ENCODE results near the gene HNRNPU. TPM values are rescaled to one million over a fixed set of nuclear protein-coding genes. Genes with fewer than 3 reads are reported as not detected.
A peak's percentile ranks its signal among the peaks of the same experiment; 100 is the strongest.
"Not testable (repeated sequence)": the region's sequence is repeated elsewhere in the genome, so short reads cannot be mapped to it uniquely, and the experiment has no call there.

Gene HNRNPU
- total RNA-seq, 2 donors from 2014 or later, result 304 to 406 TPM

GRCh38 chr1:244833734-244834542 is 30.4 kb downstream of the HNRNPU start:
- DNase-seq (ENCODE audit: low spot score in 2 of 2) (peak in 1 of 2 donors; percentile 30), ATAC-seq (peak; percentile 16 to 21)
- Mint-ChIP-seq H3K36me3 (peaks cover 18 to 30% of the 10 kb centered on the region in 2 donors), H3K9me3 (peaks cover 3 to 4% of the 10 kb centered on the region in 2 donors), H3K27ac (peak overlapping the region; percentile 92 to 93)

- DNase-seq (ENCODE audit: low spot score in 2 of 2); ATAC-seq; H3K9me3 Mint-ChIP-seq: not testable (repeated sequence)
- peaks cover 14 to 23% of the 10 kb centered on the region in 2 donors for H3K36me3 Mint-ChIP-seq
- H3K27ac Mint-ChIP-seq, result peak overlapping the region in 1 of 2 donors; percentile 93
Measured at GRCh38 chr1:244833260-244833659, 31.1 kb downstream of the HNRNPU start.

- Mint-ChIP-seq H3K27ac (no peak overlapping the region), H3K36me3 (no peaks in the 10 kb centered on the region), H3K9me3 (no peaks in the 10 kb centered on the region)
- ATAC-seq, result no peak
- no peak for DNase-seq (ENCODE audit: low spot score in 2 of 2)
Measured at GRCh38 chr1:244830639-244831038, 33.7 kb downstream of the HNRNPU start.

GRCh38 chr1:244826712-244827111 is 37.6 kb downstream of the HNRNPU start:
- DNase-seq (ENCODE audit: low spot score in 2 of 2) (no peak), ATAC-seq (no peak)
- Mint-ChIP-seq H3K9me3 (no peaks in the 10 kb centered on the region), H3K27ac (no peak overlapping the region), H3K36me3 (no peaks in the 10 kb centered on the region)

- Mint-ChIP-seq H3K27ac (no peak overlapping the region), H3K9me3 (no peaks in the 10 kb centered on the region), H3K36me3 (no peaks in the 10 kb centered on the region)
- ATAC-seq, result no peak
- DNase-seq (ENCODE audit: low spot score in 2 of 2), result no peak
Measured at GRCh38 chr1:244822878-244823277, 41.5 kb downstream of the HNRNPU start.

GRCh38 chr1:244821134-244821533 is 43.2 kb downstream of the HNRNPU start:
- no peaks in the 10 kb centered on the region for H3K9me3 Mint-ChIP-seq
- DNase-seq (ENCODE audit: low spot score in 2 of 2) (no peak), ATAC-seq (no peak)
- H3K36me3 Mint-ChIP-seq, result no peaks in the 10 kb centered on the region
- H3K27ac Mint-ChIP-seq, result no peak overlapping the region

- ATAC-seq (no peak), DNase-seq (ENCODE audit: low spot score in 2 of 2) (no peak)
- Mint-ChIP-seq H3K27ac (no peak overlapping the region), H3K9me3 (no peaks in the 10 kb centered on the region), H3K36me3 (no peaks in the 10 kb centered on the region)
Measured at GRCh38 chr1:244820131-244820530, 44.2 kb downstream of the HNRNPU start.

- H3K9me3 Mint-ChIP-seq, result no peaks in the 10 kb centered on the region
- ATAC-seq (no peak), DNase-seq (ENCODE audit: low spot score in 2 of 2) (no peak)
- H3K36me3 Mint-ChIP-seq, result no peaks in the 10 kb centered on the region
- no peak overlapping the region for H3K27ac Mint-ChIP-seq
Measured at GRCh38 chr1:244817415-244817894, 46.9 kb downstream of the HNRNPU start.

GRCh38 chr1:244815600-244816099 is 48.7 kb downstream of the HNRNPU start:
- Mint-ChIP-seq H3K27ac (peak overlapping the region in 1 of 2 donors; percentile 36), H3K9me3 (no peaks in the 10 kb centered on the region), H3K36me3 (no peaks in the 10 kb centered on the region)
- DNase-seq (ENCODE audit: low spot score in 2 of 2) (no peak), ATAC-seq (no peak)

GRCh38 chr1:244813327-244813726 is 51.0 kb downstream of the HNRNPU start:
- Mint-ChIP-seq H3K9me3 (no peaks in the 10 kb centered on the region), H3K36me3 (no peaks in the 10 kb centered on the region), H3K27ac (no peak overlapping the region)
- ATAC-seq (no peak), DNase-seq (ENCODE audit: low spot score in 2 of 2) (no peak)

GRCh38 chr1:244810221-244810620 is 54.1 kb downstream of the HNRNPU start:
- no peak for ATAC-seq
- no peak for DNase-seq (ENCODE audit: low spot score in 2 of 2)
- Mint-ChIP-seq H3K9me3 (no peaks in the 10 kb centered on the region), H3K27ac (no peak overlapping the region), H3K36me3 (no peaks in the 10 kb centered on the region)

- no peak for ATAC-seq
- no peak for DNase-seq (ENCODE audit: low spot score in 2 of 2)
- Mint-ChIP-seq H3K9me3 (no peaks in the 10 kb centered on the region), H3K27ac (no peak overlapping the region), H3K36me3 (no peaks in the 10 kb centered on the region)
Measured at GRCh38 chr1:244807138-244807537, 57.2 kb downstream of the HNRNPU start.

- no peak for DNase-seq (ENCODE audit: low spot score in 2 of 2)
- no peaks in the 10 kb centered on the region for H3K36me3 Mint-ChIP-seq
- no peaks in the 10 kb centered on the region for H3K9me3 Mint-ChIP-seq
- H3K27ac Mint-ChIP-seq, result no peak overlapping the region
- no peak for ATAC-seq
Measured at GRCh38 chr1:244804841-244805240, 59.5 kb downstream of the HNRNPU start.

- no peak overlapping the region for H3K27ac Mint-ChIP-seq
- DNase-seq (ENCODE audit: low spot score in 2 of 2), result no peak
- no peak for ATAC-seq
- H3K36me3 Mint-ChIP-seq, result no peaks in the 10 kb centered on the region
- no peaks in the 10 kb centered on the region for H3K9me3 Mint-ChIP-seq
Measured at GRCh38 chr1:244802556-244803239, 61.6 kb downstream of the HNRNPU start.

- H3K36me3 Mint-ChIP-seq, result no peaks in the 10 kb centered on the region
- DNase-seq (ENCODE audit: low spot score in 2 of 2) (no peak), ATAC-seq (no peak)
- H3K27ac Mint-ChIP-seq, result peak overlapping the region in 1 of 2 donors; percentile 65
- no peaks in the 10 kb centered on the region for H3K9me3 Mint-ChIP-seq
Measured at GRCh38 chr1:244802041-244802440, 62.3 kb downstream of the HNRNPU start.

GRCh38 chr1:244801246-244801645 is 63.1 kb downstream of the HNRNPU start:
- Mint-ChIP-seq H3K9me3 (no peaks in the 10 kb centered on the region), H3K27ac (no peak overlapping the region), H3K36me3 (no peaks in the 10 kb centered on the region)
- DNase-seq (ENCODE audit: low spot score in 2 of 2), result peak in 1 of 2 donors; percentile 26
- ATAC-seq, result peak; percentile 86 to 93

- DNase-seq (ENCODE audit: low spot score in 2 of 2) (no peak), ATAC-seq (no peak)
- Mint-ChIP-seq H3K36me3 (no peaks in the 10 kb centered on the region), H3K27ac (no peak overlapping the region), H3K9me3 (no peaks in the 10 kb centered on the region)
Measured at GRCh38 chr1:244800821-244801220, 63.5 kb downstream of the HNRNPU start.

Measured in activated naive CD4-positive, alpha-beta T cell treated with anti-CD3 and anti-CD28 coated beads, Interleukin-2, amount 50 U/mL, for 72 hours (primary cell).